GM18520 (cell line): Measurements from ENCODE around the gene TTLL6.

Source experiments
- ATAC-seq: cut with Tn5 transposase; IDR thresholded peaks from one replicate; pipeline ENCODE4 v1.9.1; 2021; ENCODE audit not compliant: unreplicated experiment

Gene TTLL6

GRCh38 chr17:48738803-48739526 is 78.1 kb downstream of the TTLL6 start:
- ATAC-seq, result no peak

- no peak for ATAC-seq
Observed at GRCh38 chr17:48738424-48738802, 78.6 kb downstream of the TTLL6 start.

GRCh38 chr17:48737330-48738043 is 79.5 kb downstream of the TTLL6 start:
- no peak for ATAC-seq

GRCh38 chr17:48735062-48735351 is 82.0 kb downstream of the TTLL6 start:
- no peak for ATAC-seq

GRCh38 chr17:48734333-48735061 is 82.5 kb downstream of the TTLL6 start:
- ATAC-seq, result no peak

- ATAC-seq, result no peak
Observed at GRCh38 chr17:48733632-48734328, 83.2 kb downstream of the TTLL6 start.

- no peak for ATAC-seq
Observed at GRCh38 chr17:48732688-48733629, 84.1 kb downstream of the TTLL6 start.

- no peak for ATAC-seq
Observed at GRCh38 chr17:48731355-48731754, 85.7 kb downstream of the TTLL6 start.

GRCh38 chr17:48730240-48730550 is 86.8 kb downstream of the TTLL6 start:
- ATAC-seq, result no peak

- ATAC-seq, result no peak
Observed at GRCh38 chr17:48729335-48730239, 87.4 kb downstream of the TTLL6 start.

- no peak for ATAC-seq
Observed at GRCh38 chr17:48728232-48729231, 88.5 kb downstream of the TTLL6 start, which contains the start of gene HOXB13. Gene HOXB13, minus strand, starts transcription at chr17:48728750. Its CDS starts 157 bp downstream, at chr17:48728593.

GRCh38 chr17:48727415-48728175 is 89.4 kb downstream of the TTLL6 start:
- ATAC-seq, result no peak

- ATAC-seq, result no peak
Observed at GRCh38 chr17:48726916-48727286, 90.1 kb downstream of the TTLL6 start.

- ATAC-seq, result no peak
Observed at GRCh38 chr17:48726114-48726915, 90.7 kb downstream of the TTLL6 start.

- ATAC-seq, result no peak
Observed at GRCh38 chr17:48725288-48726064, 91.6 kb downstream of the TTLL6 start.

GRCh38 chr17:48725004-48725287 is 92.1 kb downstream of the TTLL6 start:
- ATAC-seq, result no peak
